Esophagus muscularis mucosa (tissue), 4 donors: Measurements from ENCODE around the gene HSD17B3. TPM values are rescaled to one million over a fixed set of nuclear protein-coding genes. Genes with fewer than 3 reads are reported as not detected.
"Not testable (repeated sequence)": the region's sequence is repeated elsewhere in the genome, so short reads cannot be mapped to it uniquely, and the experiment has no call there.

ENCODE experiments used
- DNase-seq: peaks from one replicate; pipeline ENCODE4 v3.0.0-alpha.2; 2017; ENCODE audit errors: extremely low spot score
- H3K27ac ChIP-seq, 4 donors: fragments of 200-600 bp; sonication (generic); replicated peaks in 1 of 4; 1 replicate in 3 of 4; 2 replicates in 1 of 4; pipeline ENCODE4 v1.5.1; 2016 to 2019; ENCODE audit warnings: mild to moderate bottlenecking in 1 of 4
- H3K27me3 ChIP-seq, 4 donors: fragments of 200-600 bp; sonication (generic); one replicate each; pipeline versions ENCODE4 v1.5.1 to v1.6.0; 2016 to 2019
- H3K36me3 ChIP-seq, 4 donors: fragments of 200-600 bp; sonication (generic); one replicate each; pipeline ENCODE4 v1.5.1; 2016 to 2019
- H3K4me1 ChIP-seq, 4 donors: fragments of 200-600 bp; sonication (generic); one replicate each; pipeline ENCODE4 v1.5.1; 2016 to 2019
- H3K4me3 ChIP-seq, 4 donors: fragments of 200-600 bp; sonication (generic); 1 replicate in 2 of 4; 2 replicates in 2 of 4; pipeline ENCODE4 v1.5.1; 2016 to 2019; ENCODE audit warnings: mild to moderate bottlenecking in 4 of 4, moderate library complexity in 1 of 4
- H3K9me3 ChIP-seq, 4 donors: fragments of 200-600 bp; sonication (generic); 1 replicate in 3 of 4; 2 replicates in 1 of 4; pipeline ENCODE4 v1.5.1; 2016 to 2019
- CTCF ChIP-seq, 3 experiments: fragments of 200-600 bp in 2 of 3; fragments of 450-650 bp in 1 of 3; sonication (generic) in 2 of 3; IDR thresholded peaks; one replicate each; pipeline ENCODE4 v1.5.1; 2017 to 2019; ENCODE audit warnings: antibody characterized with exemption in 3 of 3, mild to moderate bottlenecking in 2 of 3, moderate library complexity in 1 of 3
- EP300 ChIP-seq: sonication (generic); formaldehyde crosslinking; IDR thresholded peaks from one replicate; pipeline ENCODE4 v1.6.1; 2017; ENCODE audit warnings: antibody characterized with exemption
- POLR2A ChIP-seq: fragments of 450-650 bp; IDR thresholded peaks from one replicate; pipeline ENCODE4 v1.6.1; 2017; ENCODE audit warnings: antibody characterized with exemption, moderate library complexity, mild to moderate bottlenecking, low read depth
- POLR2AphosphoS5 ChIP-seq, 2 donors: sonication (generic); formaldehyde crosslinking; IDR thresholded peaks; one replicate each; pipeline ENCODE4 v1.6.1; 2017; ENCODE audit warnings: antibody characterized with exemption in 2 of 2
- WGBS: methylation state at CpG from one replicate; pipeline ENCODE4 v1.1.5; 2018; 5-methylcytosine and 5-hydroxymethylcytosine counted together
- intact Hi-C: fragments of 100-400 bp; cut with DNase I; formaldehyde crosslinking; loops from one replicate; pipeline ENCODE4 v1.15.1; 2023
- total RNA-seq, 4 donors: library from RNA; depleted of rRNA; stranded (reverse); fragments of >200 nt; gene quantifications; one replicate each; pipeline versions ENCODE4 v1.1.0 to v1.2.1, GENCODE V29; 2016

Gene HSD17B3
- total RNA-seq, 4 donors from 2014 or later, result 0.83 to 0.98 (median 0.83) TPM; not detected in 1

DNA sequence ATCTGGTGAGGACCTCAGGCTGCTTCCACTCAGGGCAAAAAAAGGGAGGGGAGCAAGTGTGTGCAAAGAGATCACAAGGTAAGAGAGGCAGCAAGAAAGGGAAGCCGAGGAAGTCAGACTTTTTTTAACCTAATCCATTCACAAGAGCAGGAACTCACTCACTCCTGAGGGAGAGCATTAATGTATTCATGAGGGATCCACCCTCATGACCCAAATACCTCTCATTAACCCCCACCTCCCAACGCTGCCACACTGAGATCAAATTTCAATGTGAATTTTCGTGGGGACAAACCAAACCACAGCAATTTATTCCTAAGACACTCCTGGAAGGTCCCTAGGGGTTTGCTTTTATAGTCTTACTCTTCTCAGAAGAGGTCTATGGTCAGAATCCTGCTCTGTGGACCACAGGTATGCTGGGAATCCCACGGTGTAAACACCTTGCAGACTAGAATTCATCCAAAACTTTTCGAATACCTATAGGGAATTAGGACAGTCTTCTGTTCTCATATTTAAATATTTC lies 108.7 kb downstream of the HSD17B3 start:
- WGBS, result 90% methylated on average over 5 of the region's 5 CpGs
- no peak overlapping the region for H3K4me3 ChIP-seq
- DNase-seq, result no peak
- H3K27ac ChIP-seq, result no peak overlapping the region
- no peaks in the 10 kb centered on the region for H3K4me1 ChIP-seq
- intact Hi-C loops, result no loop called here
- TF ChIP-seq EP300, result no peak
- TF ChIP-seq POLR2AphosphoS5 (IDR thresholded peaks at IDR 0.05), result no peak
- TF ChIP-seq POLR2A, result no peak
- no peak for TF ChIP-seq CTCF (IDR thresholded peaks at IDR 0.05)
- no peaks in the 10 kb centered on the region for H3K36me3 ChIP-seq
- peaks cover 0 to 18% (median 16%) of the 10 kb centered on the region in 4 donors for H3K9me3 ChIP-seq
- H3K27me3 ChIP-seq, result no peaks in the 10 kb centered on the region

DNA sequence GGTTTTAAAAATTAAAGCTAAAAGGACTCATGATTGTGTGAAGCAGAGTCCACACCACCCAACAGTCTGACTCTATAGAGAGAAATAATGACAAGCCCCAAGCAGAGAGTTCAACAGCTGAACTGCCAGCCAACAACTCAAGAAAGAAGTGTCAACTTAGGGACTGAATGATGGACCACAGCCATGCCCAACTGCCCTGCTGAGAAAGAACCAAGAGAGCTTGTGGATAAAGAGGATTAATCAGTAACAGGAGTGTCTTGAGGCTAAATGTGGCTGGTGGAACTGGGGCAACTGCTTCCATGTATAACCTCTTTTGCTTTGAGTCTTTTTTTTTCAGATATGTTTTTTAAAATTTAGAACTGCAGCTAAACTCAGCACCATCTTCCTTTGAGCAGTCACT lies 109.3 kb downstream of the HSD17B3 start:
- H3K9me3 ChIP-seq, result peaks cover 0 to 18% (median 16%) of the 10 kb centered on the region in 4 donors
- TF ChIP-seq CTCF (IDR thresholded peaks at IDR 0.05), result no peak
- TF ChIP-seq POLR2AphosphoS5 (IDR thresholded peaks at IDR 0.05), result no peak
- TF ChIP-seq POLR2A, result no peak
- no peaks in the 10 kb centered on the region for H3K4me1 ChIP-seq
- H3K4me3 ChIP-seq, result no peak overlapping the region
- no peak overlapping the region for H3K27ac ChIP-seq
- H3K36me3 ChIP-seq, result no peaks in the 10 kb centered on the region
- intact Hi-C loops, result no loop called here
- no peaks in the 10 kb centered on the region for H3K27me3 ChIP-seq
- DNase-seq, result no peak

GRCh38 chr9:96189995-96190394 lies 112.0 kb downstream of the HSD17B3 start:
- Histone ChIP-seq H3K9me3 (peaks cover 0 to 18% (median 16%) of the 10 kb centered on the region in 4 donors), H3K4me3 (no peak overlapping the region), H3K27ac (no peak overlapping the region), H3K27me3 (no peaks in the 10 kb centered on the region), H3K4me1 (peaks cover 0 to 17% (median 16%) of the 10 kb centered on the region in 4 donors), H3K36me3 (no peaks in the 10 kb centered on the region)
- intact Hi-C loops, result no loop called here
- no peak for DNase-seq
- WGBS, result 79% methylated on average over 2 of the region's 2 CpGs
- TF ChIP-seq POLR2A (no peak), CTCF (IDR thresholded peaks at IDR 0.05) (no peak), POLR2AphosphoS5 (IDR thresholded peaks at IDR 0.05) (no peak), EP300 (no peak)

GRCh38 chr9:96189581-96189980 lies 112.4 kb downstream of the HSD17B3 start:
- H3K27ac ChIP-seq, intact Hi-C loops, DNase-seq, H3K4me3 ChIP-seq, H3K36me3 ChIP-seq, H3K27me3 ChIP-seq: not testable (repeated sequence)
- WGBS, result 89% methylated on average over 2 of the region's 2 CpGs
- Histone ChIP-seq H3K9me3 (peaks cover 0 to 18% (median 16%) of the 10 kb centered on the region in 4 donors), H3K4me1 (peaks cover 0 to 17% (median 16%) of the 10 kb centered on the region in 4 donors)

GRCh38 chr9:96188571-96188970 lies 113.4 kb downstream of the HSD17B3 start:
- peaks cover 0 to 18% (median 16%) of the 10 kb centered on the region in 4 donors for H3K9me3 ChIP-seq
- no peak for DNase-seq
- intact Hi-C loops, result no loop called here
- 65% methylated on average over 5 of the region's 5 CpGs for WGBS
- H3K4me3 ChIP-seq, result no peak overlapping the region
- H3K4me1 ChIP-seq, result peaks cover 0 to 17% (median 16%) of the 10 kb centered on the region in 4 donors
- H3K27ac ChIP-seq, result no peak overlapping the region
- H3K36me3 ChIP-seq, result no peaks in the 10 kb centered on the region
- TF ChIP-seq POLR2A (no peak), EP300 (no peak), CTCF (IDR thresholded peaks at IDR 0.05) (no peak), POLR2AphosphoS5 (IDR thresholded peaks at IDR 0.05) (no peak)
- peaks cover 0 to 4% (median 0%) of the 10 kb centered on the region in 4 donors for H3K27me3 ChIP-seq
